ENCODE results near the gene HMG20A. TPM values are rescaled to one million over a fixed set of nuclear protein-coding genes. Genes with fewer than 3 reads are reported as not detected.

The HMG20A gene
- total and polyA plus RNA-seq, 10 of the 15 experiments (the other 5 are each of a cell fraction or from before 2014, with no cell fraction given), result 30.0 to 98.7 (median 46.8) TPM

GRCh38 chr15:77532846-77533245, 112.2 kb downstream of the HMG20A start (continued):
- TF ChIP-seq PRDM15 (CRISPR knock-in tag; IDR thresholded peaks at IDR 0.05), result no peak
- TF ChIP-seq JUNB (IDR thresholded peaks at IDR 0.05), result no peak
- no peak for TF ChIP-seq ZSCAN29 (IDR thresholded peaks at IDR 0.05)
- no peak for TF ChIP-seq ZBTB11 (CRISPR knock-in tag; IDR thresholded peaks at IDR 0.05)
- TF ChIP-seq SUPT20H (IDR thresholded peaks at IDR 0.05; ENCODE audit: borderline replicate concordance, control insufficient read depth, low read depth, low read length), result no peak
- no peak for TF ChIP-seq YY1 (IDR thresholded peaks at IDR 0.05; ENCODE audit: low read depth, low read length)
- TF ChIP-seq MYB (IDR thresholded peaks at IDR 0.05; ENCODE audit: borderline replicate concordance, low read depth, low read length), result no peak
- TF ChIP-seq KAT2A (conservative IDR thresholded peaks at IDR 0.05; ENCODE audit: control insufficient read depth, low read depth, low read length), result no peak
- no peak for TF ChIP-seq RELA (IDR thresholded peaks at IDR 0.05; ENCODE audit: borderline replicate concordance, partially characterized antibody)
- TF ChIP-seq E2F8 (IDR thresholded peaks at IDR 0.05; ENCODE audit: low read depth, partially characterized antibody), result no peak
- TF ChIP-seq FOXM1 (IDR thresholded peaks at IDR 0.05; ENCODE audit: low read depth, low read length), result no peak
